HEK293T (cell line): ENCODE data around the gene TCP11.

Experiments used
- CTCF ChIA-PET: fragments of 350-600 bp; formaldehyde crosslinking; extraction: SDS; loops from one replicate; lab custom pipeline; 2021; ENCODE audit warnings: antibody characterized with exemption, inconsistent platforms; lab: Yijun Ruan, JAX
- POLR2A ChIA-PET: fragments of 350-600 bp; formaldehyde crosslinking; extraction: SDS; loops from one replicate; lab custom pipeline; 2020; ENCODE audit warnings: antibody characterized with exemption, inconsistent platforms; lab: Yijun Ruan, JAX
- DNase-seq: peaks from one replicate; pipeline ENCODE4 v3.0.0; 2012; ENCODE audit warnings: mixed read lengths; ENCODE audit errors: extremely low spot score
- ARNT ChIP-seq: fragments of 450-650 bp; IDR thresholded peaks from 2 replicates; pipeline ENCODE4 v1.6.1; 2017; ENCODE audit warnings: mild to moderate bottlenecking
- BHLHE40 ChIP-seq: fragments of 450-650 bp; IDR thresholded peaks from 2 replicates; pipeline ENCODE4 v1.6.1; 2016; ENCODE audit warnings: mild to moderate bottlenecking, moderate library complexity, borderline replicate concordance
- CTBP1 ChIP-seq: fragments of 450-650 bp; IDR thresholded peaks from 2 replicates; pipeline ENCODE4 v1.6.1; 2016; ENCODE audit warnings: borderline replicate concordance
- ELF4 ChIP-seq: fragments of 450-650 bp; IDR thresholded peaks from 2 replicates; pipeline ENCODE4 v1.6.1; 2017; ENCODE audit warnings: antibody characterized with exemption
- FOXA1 ChIP-seq: fragments of 450-650 bp; IDR thresholded peaks from 2 replicates; pipeline ENCODE4 v1.6.1; 2016; ENCODE audit warnings: mild to moderate bottlenecking
- FOXK2 ChIP-seq: fragments of 450-650 bp; IDR thresholded peaks from 2 replicates; pipeline ENCODE4 v1.6.1; 2016; ENCODE audit warnings: mild to moderate bottlenecking
- FOXM1 ChIP-seq: fragments of 450-650 bp; IDR thresholded peaks from 2 replicates; pipeline ENCODE4 v1.6.1; 2017; ENCODE audit warnings: mild to moderate bottlenecking, borderline replicate concordance
- HDGF ChIP-seq: fragments of 450-650 bp; IDR thresholded peaks from 2 replicates; pipeline ENCODE4 v1.6.1; 2017; ENCODE audit warnings: antibody characterized with exemption, borderline replicate concordance
- L3MBTL2 ChIP-seq: fragments of 450-650 bp; conservative IDR thresholded peaks from 2 replicates; pipeline ENCODE4 v1.6.1; 2016; ENCODE audit warnings: mild to moderate bottlenecking
- LEF1 ChIP-seq: fragments of 450-650 bp; IDR thresholded peaks from 2 replicates; pipeline ENCODE4 v1.6.1; 2017; ENCODE audit warnings: mild to moderate bottlenecking, borderline replicate concordance
- NFRKB ChIP-seq: fragments of 450-650 bp; IDR thresholded peaks from 2 replicates; pipeline ENCODE4 v1.6.1; 2016; ENCODE audit warnings: mild to moderate bottlenecking, moderate library complexity
- SP1 ChIP-seq: fragments of 450-650 bp; IDR thresholded peaks from 2 replicates; pipeline ENCODE4 v1.6.1; 2017
- SUZ12 ChIP-seq: fragments of 450-650 bp; IDR thresholded peaks from 2 replicates; pipeline ENCODE4 v1.6.1; 2016; ENCODE audit warnings: mild to moderate bottlenecking
- TARDBP ChIP-seq: fragments of 450-650 bp; IDR thresholded peaks from 2 replicates; pipeline ENCODE4 v1.6.1; 2016
- ZNF384 ChIP-seq: fragments of 450-650 bp; IDR thresholded peaks from 2 replicates; pipeline ENCODE4 v1.6.1; 2016
- TF ChIP-seq, protein P1 (sequence below): fragments of 450-650 bp; IDR thresholded peaks from 2 replicates; pipeline ENCODE4 v1.6.1; 2016

The TCP11 gene

DNA sequence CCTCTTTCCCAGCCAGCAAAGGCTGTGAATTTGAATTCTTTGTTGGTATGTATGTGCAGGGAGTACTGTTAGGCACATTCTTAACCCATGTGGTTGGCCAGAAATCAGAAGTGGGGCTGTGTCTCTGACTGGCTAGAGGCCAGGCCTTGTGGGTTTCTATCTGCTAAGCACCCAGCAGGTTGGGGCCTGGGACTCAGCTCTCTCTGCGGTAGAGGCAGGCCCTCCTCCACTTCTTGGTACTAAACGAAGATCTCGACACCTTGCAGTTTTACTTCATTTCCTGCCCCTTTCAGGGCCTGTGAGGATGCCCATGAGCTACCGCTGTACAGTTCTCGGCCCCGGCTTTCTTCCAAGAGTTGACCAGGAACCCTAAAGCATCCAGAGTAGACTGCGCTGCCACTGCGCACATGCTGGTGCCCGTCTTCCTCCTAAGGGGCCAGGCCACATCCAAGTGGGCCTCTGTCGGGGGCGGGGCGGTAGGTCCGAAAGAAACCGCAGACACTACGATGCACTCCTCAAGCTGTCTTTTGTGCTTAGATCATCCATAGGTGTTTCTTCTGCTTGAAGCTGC lies 51.1 kb downstream of the TCP11 start:
- ChIA-PET CTCF (no interaction called here), POLR2A (no interaction called here)
- DNase-seq = no peak
- TF ChIP-seq L3MBTL2 (no peak), LEF1 (no peak), FOXK2 (no peak), ELF4 (no peak), CTBP1 (no peak), BHLHE40 (no peak), SP1 (no peak), FOXA1 (no peak), TARDBP (no peak), HDGF (no peak), ARNT (no peak), FOXM1 (no peak), NFRKB (no peak), ZNF384 (no peak), SUZ12 (no peak)
- TF ChIP-seq, protein P1, sequence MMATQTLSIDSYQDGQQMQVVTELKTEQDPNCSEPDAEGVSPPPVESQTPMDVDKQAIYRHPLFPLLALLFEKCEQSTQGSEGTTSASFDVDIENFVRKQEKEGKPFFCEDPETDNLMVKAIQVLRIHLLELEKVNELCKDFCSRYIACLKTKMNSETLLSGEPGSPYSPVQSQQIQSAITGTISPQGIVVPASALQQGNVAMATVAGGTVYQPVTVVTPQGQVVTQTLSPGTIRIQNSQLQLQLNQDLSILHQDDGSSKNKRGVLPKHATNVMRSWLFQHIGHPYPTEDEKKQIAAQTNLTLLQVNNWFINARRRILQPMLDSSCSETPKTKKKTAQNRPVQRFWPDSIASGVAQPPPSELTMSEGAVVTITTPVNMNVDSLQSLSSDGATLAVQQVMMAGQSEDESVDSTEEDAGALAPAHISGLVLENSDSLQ = no peak

DNA sequence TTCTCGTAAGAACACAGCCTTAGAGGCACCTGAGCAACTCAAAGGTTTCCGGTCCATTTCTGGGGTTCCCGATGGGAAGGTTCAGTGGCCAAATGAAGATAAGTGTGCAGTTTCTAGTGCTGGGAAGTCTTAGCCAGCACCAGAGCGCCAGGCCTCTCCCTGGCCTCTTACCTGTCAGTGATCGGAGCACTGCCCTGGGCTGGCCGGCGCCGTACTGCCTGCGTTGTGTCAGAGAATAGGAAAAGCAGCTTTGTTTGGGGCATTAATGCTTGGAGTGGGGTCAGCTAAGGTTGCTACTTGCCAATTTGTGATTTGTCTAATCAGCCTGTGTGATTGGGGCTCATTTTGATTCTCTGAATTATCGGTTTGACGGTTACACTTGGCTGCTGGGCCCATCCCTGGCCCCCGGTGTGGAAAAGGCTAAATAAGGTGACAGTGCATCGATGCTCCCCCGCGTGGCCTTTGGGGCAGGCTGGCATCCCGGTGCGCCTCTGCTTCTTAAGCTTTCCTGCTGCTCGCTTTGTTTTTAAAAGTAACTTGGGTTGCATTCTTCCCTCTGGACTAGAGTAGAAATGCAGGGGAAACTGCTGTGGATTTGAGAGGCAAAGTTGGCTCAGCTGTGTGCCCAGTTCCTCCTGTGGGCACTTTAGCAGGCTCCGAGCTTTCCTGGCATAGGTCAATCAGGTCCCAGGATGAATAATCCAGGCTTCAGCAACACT lies 51.8 kb downstream of the TCP11 start:
- DNase-seq = no peak
- ChIA-PET POLR2A (no interaction called here), CTCF (no interaction called here)
- TF ChIP-seq HDGF = no peak
- TF ChIP-seq NFRKB = no peak
- TF ChIP-seq ELF4 = no peak
- TF ChIP-seq FOXK2 = no peak
- TF ChIP-seq BHLHE40 = no peak
- no peak for TF ChIP-seq LEF1
- TF ChIP-seq, protein P1 = no peak
- TF ChIP-seq L3MBTL2 = no peak
- TF ChIP-seq CTBP1 = no peak
- TF ChIP-seq FOXM1 = no peak
- TF ChIP-seq TARDBP = no peak
- no peak for TF ChIP-seq ARNT
- TF ChIP-seq SP1 = no peak
- no peak for TF ChIP-seq SUZ12

DNA sequence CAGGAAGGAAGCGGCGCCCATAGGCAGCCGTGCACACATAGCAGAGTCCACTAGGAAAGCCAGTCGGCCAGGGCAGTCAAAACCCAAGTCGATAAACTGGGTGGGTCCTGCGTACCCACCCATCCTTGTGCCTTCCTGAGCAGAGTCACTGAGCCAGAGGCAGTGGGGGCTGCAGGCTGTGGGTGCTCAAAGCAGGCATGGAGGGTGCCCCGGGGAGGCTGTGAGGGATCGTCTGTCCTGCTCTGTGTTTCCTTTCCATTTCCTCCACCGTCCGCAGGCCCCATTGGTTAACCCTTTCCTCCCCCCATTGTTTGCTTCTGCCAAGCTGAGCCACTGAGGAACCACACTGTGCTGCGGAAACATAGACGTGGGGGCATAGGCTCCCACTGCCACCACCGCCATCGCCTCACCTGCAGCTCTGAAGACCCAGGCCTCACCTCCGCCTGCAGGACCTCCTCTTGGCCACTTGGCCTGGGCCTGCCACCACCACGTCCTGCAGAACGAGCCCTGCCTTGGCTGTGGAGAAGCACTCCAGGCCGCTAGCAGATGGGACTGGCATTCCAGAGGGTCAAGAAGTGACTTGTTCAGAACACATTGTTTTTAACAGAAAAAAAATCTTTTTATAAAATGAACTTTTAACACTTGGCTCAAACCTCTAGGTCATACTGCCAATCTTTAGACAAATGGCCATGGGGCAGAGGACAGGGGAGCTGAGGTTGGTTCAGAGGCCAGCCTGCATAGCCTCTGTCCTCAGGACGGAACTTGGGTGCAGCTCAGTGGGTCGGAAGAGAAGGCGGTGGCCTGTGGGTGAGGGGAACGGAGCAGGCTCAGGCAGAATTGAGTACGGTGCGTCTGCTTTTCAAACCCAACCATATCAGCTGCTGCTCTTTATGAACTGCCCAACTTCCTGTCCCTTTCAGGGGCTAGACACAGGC lies 52.6 kb downstream of the TCP11 start:
- POLR2A ChIA-PET = no interaction called here
- TF ChIP-seq SP1 (no peak), CTBP1 (no peak), ZNF384 (no peak), NFRKB (no peak), BHLHE40 (no peak), FOXK2 (no peak), TARDBP (no peak), LEF1 (no peak), ARNT (no peak), SUZ12 (no peak), FOXM1 (no peak), ELF4 (no peak), HDGF (no peak), FOXA1 (no peak), L3MBTL2 (no peak)
- TF ChIP-seq, protein P1 = no peak
- CTCF ChIA-PET = no interaction called here
- no peak for DNase-seq

DNA sequence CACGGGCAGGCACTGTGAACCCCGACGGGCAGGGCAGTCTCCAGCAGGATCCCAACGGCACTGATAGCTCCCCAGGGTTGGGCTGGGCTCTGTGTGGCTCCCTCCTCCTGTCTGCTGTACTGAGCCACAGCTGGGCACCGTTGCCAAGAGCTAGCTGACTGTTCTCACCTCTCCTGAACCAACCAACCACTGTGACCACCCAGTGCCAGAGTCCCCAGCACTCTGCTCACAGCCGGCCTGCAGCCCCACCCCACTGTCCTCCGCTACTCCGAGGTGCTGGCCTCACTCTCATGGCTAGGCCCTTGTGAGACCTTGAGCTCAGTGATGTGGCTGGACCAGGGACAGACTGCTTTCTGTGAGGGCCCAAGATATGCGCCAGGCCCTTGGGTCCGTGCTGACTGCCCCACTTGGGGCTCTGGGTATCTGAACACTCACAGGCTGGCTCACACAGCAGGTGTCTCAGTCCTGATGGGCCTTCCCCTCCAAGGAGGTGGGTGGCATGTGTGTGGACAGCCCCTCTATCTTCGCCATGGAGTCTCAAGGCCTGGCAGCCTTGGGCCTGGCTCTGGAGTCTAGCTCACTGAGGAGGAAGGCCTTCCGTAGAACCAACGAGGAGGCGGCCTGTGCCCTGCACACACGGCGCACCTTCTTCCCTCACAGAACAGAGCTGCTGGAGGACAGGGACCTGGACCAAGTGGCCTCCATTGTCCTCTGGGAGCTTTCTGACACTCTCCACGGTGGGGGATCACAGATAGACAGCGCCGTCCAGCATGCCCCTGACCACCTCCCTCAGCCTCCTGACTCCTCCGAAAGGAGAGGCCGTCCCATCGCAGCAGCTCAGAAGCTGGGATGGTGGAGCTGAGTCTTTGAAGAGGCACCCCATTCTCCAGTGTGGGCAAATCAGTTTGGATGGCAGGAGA lies 53.5 kb downstream of the TCP11 start:
- CTCF ChIA-PET = interaction anchor here (0.6 kb wide), 1 partner anchor 13 kb away, joined by 3 read pairs; no protein-coding TSS in a partner anchor
- no peak for DNase-seq

More for the DNA sequence above, 53.5 kb downstream of the TCP11 start:
- TF ChIP-seq ZNF384 = no peak
- TF ChIP-seq TARDBP = no peak
- TF ChIP-seq LEF1 = no peak
- no peak for TF ChIP-seq CTBP1
- no peak for TF ChIP-seq FOXA1
- no peak for TF ChIP-seq FOXK2
- TF ChIP-seq FOXM1 = no peak
- TF ChIP-seq SUZ12 = no peak
- no peak for TF ChIP-seq ARNT
- TF ChIP-seq HDGF = no peak
- TF ChIP-seq, protein P1 = no peak
- TF ChIP-seq BHLHE40 = no peak
- TF ChIP-seq SP1 = no peak
- no peak for TF ChIP-seq ELF4
- TF ChIP-seq NFRKB = no peak
- TF ChIP-seq L3MBTL2 = no peak
- POLR2A ChIA-PET = no interaction called here
